HS-27A (cell line): Measurements from ENCODE around the gene GLDC.

Source experiments
- DNase-seq: peaks from one replicate; pipeline ENCODE4 v3.0.0-alpha.2; 2012; ENCODE audit warnings: low read depth, missing footprints

GLDC gene

GRCh38 chr9:6501526-6502210 is 143.9 kb downstream of the GLDC start:
- no peak for DNase-seq

- no peak for DNase-seq
These were observed 146.5 kb downstream of the GLDC start for GRCh38 chr9:6498982-6499381.

- no peak for DNase-seq
These were observed 150.1 kb downstream of the GLDC start for GRCh38 chr9:6495466-6495865.

GRCh38 chr9:6490863-6491262 is 154.7 kb downstream of the GLDC start:
- DNase-seq, result no peak

GRCh38 chr9:6489099-6489498 is 156.4 kb downstream of the GLDC start:
- no peak for DNase-seq

GRCh38 chr9:6488395-6488794 is 157.1 kb downstream of the GLDC start:
- DNase-seq, result no peak

GRCh38 chr9:6484210-6484609 is 161.3 kb downstream of the GLDC start:
- no peak for DNase-seq
